Neural cell (in vitro differentiated cells): ENCODE measurements around the gene ASCL2.

ENCODE experiments used
- EP300 ChIP-seq: fragments of 450-650 bp; conservative IDR thresholded peaks from 2 replicates; pipeline ENCODE4 v1.6.1; 2014; ENCODE audit warnings: antibody characterized with exemption, mild to moderate bottlenecking, moderate library complexity; ENCODE audit not compliant: poor library complexity, severe bottlenecking
- MXI1 ChIP-seq: fragments of 450-650 bp; conservative IDR thresholded peaks from 2 replicates; pipeline ENCODE4 v1.6.1; 2014; ENCODE audit warnings: antibody characterized with exemption, mild to moderate bottlenecking; ENCODE audit not compliant: poor library complexity, severe bottlenecking
- POLR2AphosphoS5 ChIP-seq: IDR thresholded peaks from 2 replicates; pipeline ENCODE4 v1.6.1; 2012
- SMC3 ChIP-seq: fragments of 450-650 bp; conservative IDR thresholded peaks from 2 replicates; pipeline ENCODE4 v1.6.1; 2014; ENCODE audit warnings: antibody characterized with exemption, mild to moderate bottlenecking, moderate library complexity; ENCODE audit not compliant: poor library complexity
- TAF1 ChIP-seq: IDR thresholded peaks from 2 replicates; pipeline ENCODE4 v1.6.1; 2012; ENCODE audit warnings: low read depth
- TF ChIP-seq, protein P1 (sequence below): fragments of 450-650 bp; IDR thresholded peaks from 2 replicates; pipeline ENCODE4 v1.5.1; 2014; ENCODE audit warnings: antibody characterized with exemption, mild to moderate bottlenecking, moderate library complexity; ENCODE audit not compliant: poor library complexity, severe bottlenecking
- TF ChIP-seq, protein P2 (sequence below): IDR thresholded peaks from 2 replicates; pipeline ENCODE4 v1.6.1; 2012; ENCODE audit warnings: borderline replicate concordance

DNA sequence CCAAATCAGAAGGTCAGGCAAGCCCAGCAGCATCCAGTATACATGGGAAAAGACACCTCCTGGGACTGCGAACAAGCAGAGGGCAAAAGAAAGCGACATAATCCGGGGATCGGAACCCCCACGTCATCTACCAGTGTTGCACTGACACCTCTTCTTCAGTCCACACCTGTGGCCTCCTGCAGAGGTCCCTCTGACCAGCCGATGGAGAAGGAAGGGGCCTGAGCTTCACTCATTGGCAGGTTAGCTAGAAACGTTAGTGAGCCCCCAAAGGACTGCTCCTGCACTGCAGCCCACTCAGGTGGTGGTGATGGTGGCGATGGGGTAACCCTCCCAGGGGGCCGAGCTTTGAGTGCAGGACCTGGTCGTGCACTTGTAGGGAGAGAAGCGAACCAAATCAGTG, 22.1 kb downstream of the ASCL2 start:
- TF ChIP-seq, protein P1, sequence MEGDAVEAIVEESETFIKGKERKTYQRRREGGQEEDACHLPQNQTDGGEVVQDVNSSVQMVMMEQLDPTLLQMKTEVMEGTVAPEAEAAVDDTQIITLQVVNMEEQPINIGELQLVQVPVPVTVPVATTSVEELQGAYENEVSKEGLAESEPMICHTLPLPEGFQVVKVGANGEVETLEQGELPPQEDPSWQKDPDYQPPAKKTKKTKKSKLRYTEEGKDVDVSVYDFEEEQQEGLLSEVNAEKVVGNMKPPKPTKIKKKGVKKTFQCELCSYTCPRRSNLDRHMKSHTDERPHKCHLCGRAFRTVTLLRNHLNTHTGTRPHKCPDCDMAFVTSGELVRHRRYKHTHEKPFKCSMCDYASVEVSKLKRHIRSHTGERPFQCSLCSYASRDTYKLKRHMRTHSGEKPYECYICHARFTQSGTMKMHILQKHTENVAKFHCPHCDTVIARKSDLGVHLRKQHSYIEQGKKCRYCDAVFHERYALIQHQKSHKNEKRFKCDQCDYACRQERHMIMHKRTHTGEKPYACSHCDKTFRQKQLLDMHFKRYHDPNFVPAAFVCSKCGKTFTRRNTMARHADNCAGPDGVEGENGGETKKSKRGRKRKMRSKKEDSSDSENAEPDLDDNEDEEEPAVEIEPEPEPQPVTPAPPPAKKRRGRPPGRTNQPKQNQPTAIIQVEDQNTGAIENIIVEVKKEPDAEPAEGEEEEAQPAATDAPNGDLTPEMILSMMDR, result no peak
- TF ChIP-seq POLR2AphosphoS5 (no peak), EP300 (no peak), SMC3 (no peak), TAF1 (no peak), MXI1 (no peak)
- TF ChIP-seq, protein P2, sequence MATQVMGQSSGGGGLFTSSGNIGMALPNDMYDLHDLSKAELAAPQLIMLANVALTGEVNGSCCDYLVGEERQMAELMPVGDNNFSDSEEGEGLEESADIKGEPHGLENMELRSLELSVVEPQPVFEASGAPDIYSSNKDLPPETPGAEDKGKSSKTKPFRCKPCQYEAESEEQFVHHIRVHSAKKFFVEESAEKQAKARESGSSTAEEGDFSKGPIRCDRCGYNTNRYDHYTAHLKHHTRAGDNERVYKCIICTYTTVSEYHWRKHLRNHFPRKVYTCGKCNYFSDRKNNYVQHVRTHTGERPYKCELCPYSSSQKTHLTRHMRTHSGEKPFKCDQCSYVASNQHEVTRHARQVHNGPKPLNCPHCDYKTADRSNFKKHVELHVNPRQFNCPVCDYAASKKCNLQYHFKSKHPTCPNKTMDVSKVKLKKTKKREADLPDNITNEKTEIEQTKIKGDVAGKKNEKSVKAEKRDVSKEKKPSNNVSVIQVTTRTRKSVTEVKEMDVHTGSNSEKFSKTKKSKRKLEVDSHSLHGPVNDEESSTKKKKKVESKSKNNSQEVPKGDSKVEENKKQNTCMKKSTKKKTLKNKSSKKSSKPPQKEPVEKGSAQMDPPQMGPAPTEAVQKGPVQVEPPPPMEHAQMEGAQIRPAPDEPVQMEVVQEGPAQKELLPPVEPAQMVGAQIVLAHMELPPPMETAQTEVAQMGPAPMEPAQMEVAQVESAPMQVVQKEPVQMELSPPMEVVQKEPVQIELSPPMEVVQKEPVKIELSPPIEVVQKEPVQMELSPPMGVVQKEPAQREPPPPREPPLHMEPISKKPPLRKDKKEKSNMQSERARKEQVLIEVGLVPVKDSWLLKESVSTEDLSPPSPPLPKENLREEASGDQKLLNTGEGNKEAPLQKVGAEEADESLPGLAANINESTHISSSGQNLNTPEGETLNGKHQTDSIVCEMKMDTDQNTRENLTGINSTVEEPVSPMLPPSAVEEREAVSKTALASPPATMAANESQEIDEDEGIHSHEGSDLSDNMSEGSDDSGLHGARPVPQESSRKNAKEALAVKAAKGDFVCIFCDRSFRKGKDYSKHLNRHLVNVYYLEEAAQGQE, result no peak
